ENCODE data around the gene KRTAP9-6. TPM values are rescaled to one million over a fixed set of nuclear protein-coding genes. Genes with fewer than 3 reads are reported as not detected.
"Not testable (repeated sequence)": the region's sequence is repeated elsewhere in the genome, so short reads cannot be mapped to it uniquely, and the experiment has no call there.

KRTAP9-6 gene
- total RNA-seq, 1 donor from 2014 or later, result not detected

GRCh38 chr17:41271858-41272257, 6.7 kb downstream of the KRTAP9-6 start:
- no peak for DNase-seq

- not testable (repeated sequence) for DNase-seq
These were observed 10.5 kb downstream of the KRTAP9-6 start, which contains the start of gene KRTAP9-7 for GRCh38 chr17:41275648-41276190. Gene KRTAP9-7, plus strand, starts transcription at chr17:41275698. Its CDS starts 0 bp downstream, at chr17:41275698.

- DNase-seq, result no peak
These were observed 13.2 kb downstream of the KRTAP9-6 start for GRCh38 chr17:41278176-41278955.

DNA sequence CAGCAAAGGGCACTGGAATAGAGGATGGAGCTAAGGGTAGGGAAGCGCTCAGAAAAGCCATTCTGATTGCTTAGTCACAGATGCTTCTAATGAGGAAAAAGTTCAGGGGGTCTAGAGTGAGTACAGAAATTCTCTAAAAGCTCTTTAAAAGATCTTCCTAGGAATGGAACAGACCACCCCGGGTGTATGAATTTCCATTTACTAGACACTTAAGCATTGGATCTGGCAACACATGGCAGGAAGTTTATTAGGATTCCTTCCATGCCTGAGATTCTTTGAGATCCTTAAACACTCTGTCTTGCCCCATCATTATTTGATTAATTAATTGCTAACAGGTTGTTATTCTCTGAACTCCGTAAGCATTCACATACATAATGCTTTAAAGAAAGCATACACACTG, 18.9 kb downstream of the KRTAP9-6 start:
- no peak for DNase-seq

DNA sequence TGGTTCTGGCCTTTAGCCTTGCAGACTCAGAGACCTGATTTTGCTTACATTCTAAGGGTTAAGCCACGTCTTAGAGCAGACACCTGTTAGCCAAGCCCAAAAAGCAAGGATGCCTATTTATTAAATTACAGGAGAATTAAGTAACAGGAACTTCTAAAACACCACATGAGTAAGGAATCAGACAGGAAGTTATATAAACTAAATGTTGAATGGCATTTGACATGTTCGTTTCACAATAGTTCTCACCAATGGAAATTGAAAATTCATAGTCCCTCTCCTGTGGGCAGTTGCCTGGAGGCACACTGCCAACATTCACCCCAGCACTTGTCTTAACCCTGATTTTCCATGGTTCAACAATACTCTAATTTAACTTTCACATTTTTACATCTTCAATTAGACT, 19.4 kb downstream of the KRTAP9-6 start:
- no peak for DNase-seq

GRCh38 chr17:41287050-41287449, 21.9 kb downstream of the KRTAP9-6 start:
- no peak for DNase-seq

GRCh38 chr17:41294016-41294415, 28.8 kb downstream of the KRTAP9-6 start:
- DNase-seq, result no peak

- DNase-seq, result no peak
These were observed 31.7 kb downstream of the KRTAP9-6 start for GRCh38 chr17:41296846-41297245.

GRCh38 chr17:41298458-41299135, 33.4 kb downstream of the KRTAP9-6 start:
- no peak for DNase-seq

DNA sequence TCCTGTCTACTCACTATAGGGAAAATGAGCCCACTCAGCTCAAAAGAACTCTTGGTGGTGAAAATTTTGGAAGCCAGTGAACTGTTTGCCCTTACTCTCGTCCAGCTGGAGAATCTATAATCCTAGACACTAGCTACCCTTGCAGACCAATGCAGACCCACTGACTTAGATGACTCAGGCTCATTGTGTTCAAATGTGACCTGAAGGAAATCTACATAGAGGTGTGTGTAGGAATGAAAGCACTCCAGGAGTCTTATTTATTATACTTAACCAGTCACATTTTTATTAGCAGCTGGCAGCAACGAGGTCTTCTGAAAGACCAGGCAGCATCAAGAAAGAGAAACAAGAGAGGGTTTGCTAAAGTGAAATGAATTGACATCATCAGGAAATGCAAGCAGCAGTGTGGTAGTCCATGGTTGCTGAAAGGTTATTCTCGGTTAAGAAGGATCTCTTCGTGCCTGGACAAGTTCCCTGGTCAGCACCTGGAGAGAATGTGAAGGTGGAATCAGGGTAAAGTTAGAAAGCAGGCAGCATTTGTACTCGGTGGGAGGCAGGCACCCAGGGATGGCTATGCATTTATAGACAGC, 36.1 kb downstream of the KRTAP9-6 start:
- no peak for DNase-seq

DNA sequence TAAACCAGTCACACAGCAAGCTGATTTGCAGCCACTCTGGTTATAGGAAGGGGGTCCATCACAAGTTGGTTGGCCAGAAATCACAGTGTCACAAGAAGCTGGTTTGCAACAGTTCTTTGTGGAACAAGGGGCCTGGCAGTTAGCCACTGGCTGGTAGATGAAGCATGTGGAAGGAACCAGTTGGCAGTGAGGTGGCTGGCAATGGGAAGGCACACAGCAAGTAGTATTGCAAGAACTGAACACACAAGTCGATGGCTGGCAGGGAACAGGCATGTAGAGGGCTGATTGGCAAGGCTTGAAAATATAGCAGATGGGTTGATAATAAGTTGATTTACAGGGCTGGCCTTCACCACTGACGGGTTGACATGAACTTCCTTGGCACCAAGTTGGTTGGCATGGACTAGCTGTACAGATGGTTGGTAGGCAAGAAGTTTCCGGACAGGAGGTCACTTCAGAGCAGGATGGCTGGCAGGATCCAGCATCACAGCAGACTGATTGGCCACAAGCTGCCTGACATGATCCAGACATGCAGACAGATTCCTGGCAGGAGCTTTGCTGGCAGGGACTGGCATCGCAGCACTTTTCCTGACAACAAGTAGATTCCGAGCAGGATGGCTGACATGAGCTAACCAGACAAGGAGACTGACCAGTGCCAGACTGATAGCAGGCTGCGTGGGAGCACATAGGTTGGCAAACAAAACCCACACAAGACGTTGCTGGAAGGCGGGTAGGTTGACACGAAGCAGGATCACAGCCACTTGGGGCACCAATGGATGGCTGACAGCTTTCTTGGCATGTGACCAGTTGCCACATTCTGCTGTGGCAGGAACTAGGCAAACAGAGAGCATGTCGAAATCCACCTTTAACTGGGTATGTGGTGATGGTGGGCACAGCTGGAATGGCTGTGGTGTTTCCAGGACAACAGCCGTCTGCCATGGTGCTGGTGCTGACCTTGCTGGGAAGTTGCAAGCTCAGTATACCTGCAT, 37.0 kb downstream of the KRTAP9-6 start, which contains the start of gene KRTAP29-1:
TSS of gene KRTAP29-1 (minus strand) at position 936 of the 986 bp plus-strand sequence. CDS start at position 936, 0 bp downstream.
- DNase-seq, result no peak

- DNase-seq, result no peak
These were observed 37.8 kb downstream of the KRTAP9-6 start for GRCh38 chr17:41302981-41303380.

GRCh38 chr17:41304091-41304490, 38.9 kb downstream of the KRTAP9-6 start:
- no peak for DNase-seq

DNA sequence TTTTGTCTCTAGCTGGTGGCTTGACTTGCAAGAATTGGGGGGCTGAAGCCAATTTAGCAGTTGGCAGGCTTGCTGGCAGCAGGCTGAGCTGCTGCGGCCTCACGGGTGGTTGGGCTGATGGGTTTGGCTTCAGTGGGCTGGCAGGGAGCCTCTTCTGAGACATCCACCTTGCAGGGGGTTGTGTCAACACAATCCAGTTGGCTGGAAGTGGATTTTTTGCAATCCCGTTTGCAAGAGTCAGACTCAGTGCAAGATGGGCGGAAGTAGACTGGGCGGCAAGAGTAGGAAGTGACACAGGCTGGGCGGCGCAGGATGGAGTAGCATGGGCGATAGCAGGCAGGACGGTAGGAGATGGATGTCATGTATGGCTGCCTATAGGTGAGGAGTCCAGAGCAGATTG, 42.5 kb downstream of the KRTAP9-6 start:
- no peak for DNase-seq

GRCh38 chr17:41308251-41308917, 43.2 kb downstream of the KRTAP9-6 start:
- no peak for DNase-seq

- DNase-seq, result no peak
These were observed 43.8 kb downstream of the KRTAP9-6 start, which contains the start of gene KRTAP16-1 for GRCh38 chr17:41308918-41309359. Gene KRTAP16-1, minus strand, starts transcription at chr17:41309309. Its CDS starts 56 bp downstream, at chr17:41309253.

GRCh38 chr17:41311111-41311510, 45.9 kb downstream of the KRTAP9-6 start:
- DNase-seq, result no peak

DNA sequence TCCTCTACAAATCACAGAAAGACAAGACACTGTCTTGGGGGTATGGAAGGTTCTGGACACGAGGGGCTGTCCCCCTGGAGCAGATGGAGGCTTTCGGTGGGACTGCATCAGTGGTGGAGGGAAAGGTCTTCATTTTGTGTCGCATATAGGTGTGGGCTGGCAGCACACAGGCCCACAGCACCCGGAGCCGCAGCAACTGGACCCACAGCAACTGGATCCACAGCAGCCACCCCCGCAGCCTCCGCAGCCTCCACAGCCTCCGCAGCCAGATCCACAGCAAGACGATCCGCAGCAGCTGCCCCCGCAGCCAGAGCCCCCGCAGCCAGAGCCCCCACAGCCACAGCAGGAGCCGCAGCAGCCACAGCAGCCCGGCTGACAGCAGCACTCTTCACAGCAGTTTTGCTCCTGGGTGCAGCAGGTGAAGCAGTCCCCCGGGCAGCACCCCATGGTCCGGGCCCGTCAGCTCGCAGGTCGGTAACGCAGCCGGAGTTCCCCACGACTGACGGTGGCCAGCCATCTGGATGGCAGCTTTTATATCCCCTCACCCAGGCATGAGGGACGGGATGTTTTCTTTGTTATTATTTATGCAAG, 50.1 kb downstream of the KRTAP9-6 start, which contains the start of gene KRTAP17-1:
TSS of gene KRTAP17-1 (minus strand) at position 507 of the 591 bp plus-strand sequence. CDS start at position 447, 60 bp downstream.
- no peak for DNase-seq
